Sciatic nerve (tissue), 2 donors: ENCODE results near the gene LAMC3. TPM values are rescaled to one million over a fixed set of nuclear protein-coding genes. Genes with fewer than 3 reads are reported as not detected.
A peak's percentile ranks its signal among the peaks of the same experiment; 100 is the strongest.

ENCODE experiments used
- ATAC-seq: fragments of 200-7000 bp; cut with Tn5 transposase; one replicate; pipeline ENCODE4 v1.9.1; 2020; ENCODE audit warnings: mild to moderate bottlenecking, moderate library complexity
- DNase-seq: peaks from one replicate; pipeline ENCODE4 v3.0.0-alpha.2; 2020; ENCODE audit warnings: low spot score
- intact Hi-C: fragments of 100-400 bp; cut with DNase I; formaldehyde crosslinking; loops from one replicate; pipeline ENCODE4 v1.14.2; 2022
- total RNA-seq: library from RNA; stranded (reverse); fragmentation: NEBNext Ultra II Directional; extraction: Animal tissue kit (Norgen Biotek cat#: 25700); gene quantifications from one replicate; pipeline ENCODE4 v1.2.1, GENCODE V29; 2021
- donor health status: DM: no; HTN: no; CAD: no.
- donor health status: DM: no; HTN: no; CAD: no.

The LAMC3 gene
- total RNA-seq, 1 donor from 2014 or later: 0.36 TPM

DNA sequence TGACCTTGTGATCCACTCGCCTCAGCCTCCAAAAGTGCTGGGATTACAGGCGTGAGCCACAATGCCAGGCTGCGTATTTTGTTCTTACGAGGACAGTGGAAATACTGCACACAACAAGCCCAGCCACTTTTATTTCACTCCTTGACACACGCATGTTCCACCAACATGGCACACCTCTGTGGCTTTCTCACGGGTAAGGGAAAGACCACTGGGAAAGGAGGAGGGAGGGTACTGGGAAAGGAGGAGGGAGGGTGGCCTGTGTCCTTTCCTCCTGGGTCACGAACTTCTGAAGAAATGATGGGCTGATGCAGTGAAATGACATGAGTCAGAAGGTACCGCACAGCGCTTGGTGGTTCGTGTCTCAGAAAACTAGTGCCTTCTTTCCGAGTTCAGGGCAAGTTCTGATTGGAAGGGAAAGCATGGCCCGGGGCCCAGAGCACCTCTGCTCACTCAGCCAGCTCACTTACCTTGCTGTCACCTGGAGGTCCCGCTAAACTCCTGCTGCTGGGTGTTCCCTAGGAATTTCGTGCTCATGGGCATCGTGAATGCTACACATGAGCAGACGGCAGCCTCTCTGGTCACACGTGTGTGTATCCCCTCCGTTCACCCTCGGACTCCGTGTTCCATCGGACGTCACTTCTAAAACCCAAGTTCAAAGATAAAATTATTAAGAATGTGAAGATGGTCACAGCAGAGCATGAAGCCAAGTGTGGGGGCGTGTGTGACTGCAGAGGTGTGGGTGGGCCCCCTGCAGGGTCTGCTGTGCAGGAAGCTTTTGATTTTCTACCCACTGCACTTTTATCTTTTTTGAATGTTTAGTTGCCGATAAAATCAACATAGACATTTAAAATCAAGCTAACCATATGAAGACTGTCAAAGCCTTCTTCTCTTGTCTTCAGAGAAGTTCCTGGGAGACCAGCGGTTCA lies 42.9 kb downstream of the LAMC3 start:
- DNase-seq (no peak), ATAC-seq (no peak)
- intact Hi-C loops: no loop called here

DNA sequence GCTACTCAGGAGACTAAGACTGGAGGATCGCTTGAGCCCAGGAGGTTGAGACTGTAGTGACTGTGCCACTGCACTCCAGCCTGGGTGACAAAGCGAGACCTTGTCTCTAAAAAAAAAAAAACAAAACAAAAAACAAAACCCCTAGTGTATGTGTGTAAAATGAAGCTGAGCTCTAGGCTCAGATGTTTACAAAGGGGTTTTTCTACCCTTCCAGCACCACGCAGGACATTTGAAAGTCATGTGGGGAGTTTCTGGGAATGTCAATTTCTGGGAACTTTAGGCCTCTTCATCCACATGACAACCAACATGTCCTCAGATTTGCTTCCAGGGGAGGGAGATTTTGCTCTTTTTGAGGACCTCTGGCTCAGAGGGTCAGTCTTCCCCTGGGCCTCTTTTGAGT lies 44.9 kb downstream of the LAMC3 start:
- intact Hi-C loops: no loop called here
- DNase-seq: no peak
- ATAC-seq: peak; percentile 33

DNA sequence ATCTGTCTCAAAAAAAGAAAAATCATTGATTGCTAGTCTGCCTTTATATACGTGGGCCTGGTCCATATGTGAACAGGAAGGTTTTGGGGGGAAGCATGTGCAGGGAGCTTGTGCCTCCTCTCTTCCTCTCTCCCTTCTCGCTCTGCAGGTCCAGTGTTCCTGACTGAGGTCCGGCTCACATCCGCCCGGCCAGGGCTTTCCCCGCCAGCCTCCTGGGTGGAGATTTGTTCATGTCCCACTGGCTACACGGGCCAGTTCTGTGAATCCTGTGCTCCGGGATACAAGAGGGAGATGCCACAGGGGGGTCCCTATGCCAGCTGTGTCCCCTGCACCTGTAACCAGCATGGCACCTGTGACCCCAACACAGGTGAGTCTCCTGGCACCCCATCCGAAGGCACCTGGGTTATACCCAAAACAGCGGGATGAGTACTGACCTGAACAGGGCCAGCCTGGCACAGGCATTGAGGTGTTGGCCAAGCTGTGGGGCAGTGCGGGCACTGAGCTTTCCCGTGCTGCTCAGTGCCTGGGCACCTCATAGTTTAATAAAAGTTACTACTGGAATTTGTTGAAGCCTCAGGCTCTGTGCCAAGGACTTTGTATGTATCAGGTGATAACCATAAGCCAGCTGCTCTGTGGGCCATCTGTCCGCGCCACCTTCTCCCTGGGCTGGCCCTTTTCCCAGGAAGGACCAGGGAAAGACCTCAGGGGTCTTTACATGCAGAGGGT lies 48.0 kb downstream of the LAMC3 start:
- ATAC-seq: no peak
- intact Hi-C loops: no loop called here

DNA sequence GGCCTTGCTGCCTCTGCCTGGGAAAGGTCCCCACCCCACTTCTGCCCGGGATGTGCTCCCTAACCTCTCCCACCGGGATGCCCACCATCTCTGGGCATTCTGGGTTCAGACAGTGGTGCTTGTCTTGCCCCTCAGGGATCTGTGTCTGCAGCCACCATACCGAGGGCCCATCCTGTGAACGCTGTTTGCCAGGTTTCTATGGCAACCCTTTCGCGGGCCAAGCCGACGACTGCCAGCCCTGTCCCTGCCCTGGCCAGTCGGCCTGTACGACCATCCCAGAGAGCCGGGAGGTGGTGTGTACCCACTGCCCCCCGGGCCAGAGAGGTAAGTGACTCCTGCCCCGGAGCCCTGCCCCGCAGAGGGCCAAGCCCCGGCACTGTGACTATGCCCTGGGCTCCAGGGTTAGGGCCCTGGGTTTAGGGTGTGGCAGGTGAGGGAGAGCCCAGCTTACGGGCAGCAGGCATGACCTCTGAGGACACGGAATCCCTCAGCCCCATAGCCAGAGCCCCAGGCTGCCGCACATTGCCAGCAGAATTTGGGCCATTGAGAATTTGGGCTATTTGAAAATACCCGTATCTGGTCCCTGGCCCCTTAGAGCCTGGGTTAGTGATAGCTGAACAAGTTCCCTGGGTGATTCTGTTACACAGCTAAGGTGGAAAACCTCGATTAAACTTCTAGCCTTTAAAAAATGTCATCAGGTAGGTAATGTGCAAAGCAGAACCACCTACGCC lies 52.1 kb downstream of the LAMC3 start:
- intact Hi-C loops: no loop called here
- DNase-seq (no peak), ATAC-seq (no peak)

More for the DNA sequence above, 48.0 kb downstream of the LAMC3 start:
- DNase-seq: no peak

DNA sequence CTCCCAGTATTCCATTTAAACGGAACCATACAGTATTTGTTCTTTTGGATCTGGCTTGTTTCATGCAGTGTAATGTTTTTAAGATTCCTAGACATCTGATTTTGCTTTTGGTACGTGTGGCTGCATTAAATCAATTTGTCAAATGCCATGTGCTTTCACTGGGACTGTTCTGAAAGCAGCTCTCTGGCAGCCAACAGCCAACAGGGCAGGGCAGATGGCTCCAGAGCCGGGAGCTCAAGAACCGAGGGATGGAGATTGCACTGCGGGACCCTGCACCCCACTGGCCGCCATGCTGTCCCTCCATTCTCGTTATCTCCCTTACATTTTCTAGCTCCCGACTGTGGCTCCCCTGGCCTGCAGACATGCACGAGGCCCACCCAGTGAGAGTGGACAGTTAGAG lies 54.0 kb downstream of the LAMC3 start:
- no peak for DNase-seq
- ATAC-seq: no peak
- intact Hi-C loops: no loop called here

DNA sequence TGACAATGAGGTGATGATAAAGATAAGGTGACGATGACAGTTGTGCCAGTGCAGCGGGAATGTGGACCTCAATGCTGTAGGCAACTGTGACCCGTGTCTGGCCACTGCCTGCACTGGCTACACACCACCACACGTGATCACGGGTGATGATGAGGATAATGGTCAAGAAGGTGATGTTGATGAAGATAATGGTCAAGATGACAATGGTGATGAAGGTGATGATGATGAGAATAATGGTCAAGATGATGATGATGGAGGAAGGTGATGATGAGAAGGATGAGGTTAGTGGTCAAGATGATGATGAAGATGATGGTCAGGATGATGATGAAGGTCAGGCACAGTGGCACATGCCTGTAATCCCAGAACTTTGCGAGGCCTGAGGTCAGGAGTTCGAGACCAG lies 56.6 kb downstream of the LAMC3 start:
- no peak for DNase-seq
- ATAC-seq: no peak
- intact Hi-C loops: no loop called here

DNA sequence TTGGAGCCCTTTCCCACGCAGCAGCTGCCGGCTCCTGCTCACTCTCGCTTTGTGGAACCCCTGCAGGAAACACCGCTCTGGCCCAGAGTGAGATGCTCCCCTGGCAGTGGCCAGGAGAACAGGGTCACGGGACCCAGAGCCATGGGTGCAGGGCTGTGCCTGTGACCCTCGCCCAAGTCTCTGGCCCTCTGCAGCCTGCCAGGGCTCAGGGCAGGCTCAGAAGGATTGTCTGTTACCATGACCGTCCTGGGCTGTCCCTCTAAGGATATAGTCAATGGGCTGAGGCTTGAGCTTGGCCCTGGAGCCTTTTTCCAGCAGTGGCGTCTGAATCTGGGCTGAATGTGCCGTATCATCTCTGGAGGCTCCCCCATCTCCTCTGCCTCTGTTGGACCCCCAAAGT lies 58.7 kb downstream of the LAMC3 start:
- intact Hi-C loops: no loop called here
- DNase-seq: no peak
- no peak for ATAC-seq

DNA sequence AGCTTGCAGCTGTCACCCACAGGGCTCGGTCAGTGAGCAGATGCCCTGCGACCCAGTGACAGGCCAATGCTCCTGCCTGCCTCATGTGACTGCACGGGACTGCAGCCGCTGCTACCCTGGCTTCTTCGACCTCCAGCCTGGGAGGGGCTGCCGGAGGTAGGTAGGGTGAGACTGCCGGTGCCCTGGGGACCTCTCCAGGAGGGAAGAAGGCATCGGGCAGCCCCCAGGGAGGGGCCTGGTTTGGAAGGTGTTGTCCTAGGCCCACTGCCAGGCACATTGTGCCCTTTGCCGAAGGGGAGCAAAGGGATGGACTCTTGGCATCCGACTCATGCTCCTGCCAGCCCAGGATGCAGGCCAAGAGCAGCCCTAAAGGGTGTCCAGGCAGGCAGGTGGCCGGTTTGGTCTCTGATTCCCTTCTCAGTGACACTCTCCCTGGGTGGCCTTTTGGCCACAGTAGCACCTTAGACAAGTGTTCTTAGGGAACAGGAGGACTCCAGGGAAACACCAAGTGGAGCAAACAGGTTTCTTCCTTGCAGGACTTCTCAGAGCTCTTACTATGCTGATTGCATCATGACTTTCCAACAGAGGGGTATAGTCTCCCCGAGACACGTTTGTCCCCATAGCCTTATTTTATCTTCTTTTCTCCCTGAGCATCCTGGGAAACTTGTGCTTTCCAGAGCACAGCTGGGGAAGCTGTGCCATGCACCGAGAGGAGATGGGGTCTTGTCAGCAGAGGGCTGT lies 59.3 kb downstream of the LAMC3 start:
- DNase-seq (no peak), ATAC-seq (no peak)
- intact Hi-C loops: no loop called here

DNA sequence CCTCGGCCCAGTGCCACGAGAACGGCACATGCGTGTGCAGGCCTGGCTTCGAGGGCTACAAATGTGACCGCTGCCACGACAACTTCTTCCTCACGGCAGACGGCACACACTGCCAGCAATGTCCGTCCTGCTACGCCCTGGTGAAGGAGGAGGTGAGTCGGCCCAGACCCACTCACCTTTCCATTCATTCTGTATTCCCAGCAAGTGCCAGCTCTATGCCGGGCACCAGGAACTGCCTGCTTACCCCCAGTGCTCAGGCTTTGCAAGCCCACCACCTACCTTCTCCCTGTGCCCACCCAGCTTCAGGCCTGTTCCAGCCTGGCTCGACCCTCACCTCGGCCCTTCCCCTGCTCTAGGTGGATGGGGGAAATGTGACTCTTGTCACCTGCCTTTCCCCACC lies 60.7 kb downstream of the LAMC3 start:
- ATAC-seq: no peak
- intact Hi-C loops: no loop called here
- no peak for DNase-seq

DNA sequence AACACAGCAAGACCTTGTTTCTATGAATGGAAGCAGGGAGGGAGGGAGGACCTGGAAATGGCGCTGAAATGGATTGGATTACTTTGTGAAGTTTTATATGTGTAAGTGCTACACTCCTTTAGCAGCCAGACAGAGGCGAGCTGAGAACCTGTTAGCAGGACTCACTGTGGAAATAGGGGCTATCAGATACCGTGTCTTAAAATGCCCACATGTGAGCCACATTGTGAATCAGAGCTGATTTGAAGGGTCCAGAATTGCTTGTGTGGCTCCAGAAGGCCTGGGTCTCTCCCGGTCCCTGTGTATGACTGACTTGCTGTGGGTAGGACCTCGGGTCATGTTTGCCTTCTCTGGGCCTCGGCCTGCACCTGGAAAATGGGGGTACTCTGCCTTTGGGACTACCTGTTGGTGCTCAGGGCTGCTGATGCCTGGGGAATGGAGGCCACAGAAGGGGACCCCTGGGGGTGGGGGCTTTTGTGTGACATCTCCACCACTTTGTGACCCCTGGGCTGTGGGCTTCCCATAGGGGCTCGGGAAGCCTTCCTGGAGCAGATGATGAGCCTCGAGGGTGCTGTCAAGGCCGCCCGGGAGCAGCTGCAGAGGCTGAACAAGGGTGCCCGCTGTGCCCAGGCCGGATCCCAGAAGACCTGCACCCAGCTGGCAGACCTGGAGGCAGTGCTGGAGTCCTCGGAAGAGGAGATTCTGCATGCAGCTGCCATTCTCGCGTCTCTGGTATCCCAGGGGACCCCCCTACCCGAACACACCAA lies 63.3 kb downstream of the LAMC3 start:
- no peak for ATAC-seq
- intact Hi-C loops: no loop called here
- DNase-seq: no peak

DNA sequence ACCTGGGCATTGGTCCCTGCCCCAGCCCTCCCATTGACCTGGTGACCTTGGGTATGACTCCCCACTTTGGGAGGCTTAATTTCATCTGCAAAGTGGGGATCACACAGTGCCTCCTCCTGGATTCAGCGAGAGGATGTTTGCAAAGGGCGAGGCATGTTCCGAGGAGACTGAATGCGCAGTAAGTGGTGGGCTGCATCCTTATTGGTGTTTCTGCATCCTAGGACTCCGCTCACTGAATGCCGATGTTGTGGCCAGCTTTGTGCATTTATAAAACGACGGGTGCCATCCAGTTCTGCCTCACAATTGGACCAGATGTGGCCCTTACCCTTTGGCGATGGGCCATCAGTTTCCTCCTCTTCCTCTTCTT lies 63.9 kb downstream of the LAMC3 start:
- no peak for DNase-seq
- no peak for ATAC-seq
- intact Hi-C loops: no loop called here

DNA sequence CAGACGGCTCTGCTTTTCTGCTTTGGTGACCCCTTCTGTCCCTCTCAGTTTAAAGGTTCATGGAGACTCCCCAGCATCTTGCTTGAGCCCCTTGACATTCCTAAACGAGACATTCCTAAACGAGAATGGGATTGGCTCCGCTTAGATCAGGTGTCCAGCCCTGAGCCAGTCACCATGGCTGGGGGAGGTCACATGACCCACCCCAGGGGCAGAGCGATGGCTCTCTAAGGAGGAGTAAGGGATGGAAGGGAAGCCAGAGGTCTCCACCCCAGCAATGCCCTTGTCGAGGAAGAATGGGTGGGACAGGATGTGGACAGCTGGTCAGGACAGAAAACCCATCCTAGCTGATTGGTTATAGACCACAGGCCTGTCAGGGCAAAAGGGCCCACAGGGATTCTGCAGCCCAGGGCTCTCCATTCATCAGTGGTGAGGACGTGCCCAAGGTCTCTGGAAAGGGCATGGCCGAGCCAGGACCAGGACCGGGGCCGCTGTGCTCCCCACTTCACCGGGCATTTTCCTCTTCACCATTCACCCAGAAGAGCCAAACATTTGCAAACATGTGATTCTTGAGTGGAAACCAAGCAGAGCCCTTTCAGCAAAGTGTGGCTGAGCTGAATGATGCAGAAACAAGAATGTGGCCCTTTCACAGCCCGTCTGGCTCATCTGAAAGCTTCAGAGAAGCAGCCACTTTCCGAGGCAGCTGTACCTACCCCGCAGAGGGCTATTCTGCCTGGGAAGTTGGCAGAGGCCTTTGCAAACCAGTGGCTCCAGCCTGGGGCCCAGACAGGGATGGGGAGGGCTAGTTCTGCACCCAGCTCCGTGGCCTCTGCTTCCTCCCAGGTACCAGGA lies 67.6 kb downstream of the LAMC3 start:
- DNase-seq (no peak), ATAC-seq (no peak)

DNA sequence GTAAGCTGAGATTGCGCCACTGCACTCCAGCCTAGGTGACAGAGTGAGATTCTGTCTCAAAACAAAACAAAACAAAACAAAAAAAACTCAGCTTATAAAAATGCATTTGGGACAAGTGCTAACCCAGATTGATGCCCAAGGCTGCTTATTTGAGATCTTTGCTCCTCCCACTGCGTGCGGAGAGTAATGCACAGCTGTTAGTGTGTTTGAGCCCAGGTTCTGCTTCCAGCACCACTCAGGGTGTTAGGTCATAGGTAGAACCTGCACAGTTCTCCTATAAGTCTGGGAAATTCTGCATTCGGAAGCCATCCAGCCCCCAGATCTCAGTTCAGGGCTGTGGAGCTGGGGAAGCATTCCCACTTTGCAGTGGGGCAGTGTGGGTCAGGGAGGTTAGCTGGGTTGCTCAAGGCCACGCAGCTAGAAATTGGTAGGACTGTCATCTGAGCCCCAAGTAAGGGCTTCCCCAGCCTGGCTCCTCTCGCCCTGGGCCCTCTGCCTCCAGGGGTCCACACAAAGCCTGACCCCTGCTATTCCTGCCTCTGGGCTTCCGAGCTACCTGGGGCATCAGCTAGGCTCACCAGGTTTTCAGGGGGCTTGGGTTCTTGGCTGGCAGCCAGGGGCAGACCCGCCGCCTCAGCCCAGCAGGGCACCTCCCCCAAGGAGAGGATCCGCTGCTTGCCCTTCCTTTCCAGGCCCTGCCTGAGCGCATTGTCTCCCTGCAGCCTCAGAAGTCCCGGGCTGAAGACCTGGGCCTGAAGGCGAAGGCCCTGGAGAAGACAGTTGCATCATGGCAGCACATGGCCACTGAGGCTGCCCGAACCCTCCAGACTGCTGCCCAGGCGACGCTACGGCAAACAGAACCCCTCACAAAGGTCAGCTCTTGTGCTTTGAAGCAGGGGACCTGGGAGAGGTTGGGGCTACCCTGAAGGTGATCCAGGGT lies 69.7 kb downstream of the LAMC3 start:
- no peak for DNase-seq
- intact Hi-C loops: no loop called here
- no peak for ATAC-seq

More for the DNA sequence above, 67.6 kb downstream of the LAMC3 start:
- intact Hi-C loops: no loop called here

DNA sequence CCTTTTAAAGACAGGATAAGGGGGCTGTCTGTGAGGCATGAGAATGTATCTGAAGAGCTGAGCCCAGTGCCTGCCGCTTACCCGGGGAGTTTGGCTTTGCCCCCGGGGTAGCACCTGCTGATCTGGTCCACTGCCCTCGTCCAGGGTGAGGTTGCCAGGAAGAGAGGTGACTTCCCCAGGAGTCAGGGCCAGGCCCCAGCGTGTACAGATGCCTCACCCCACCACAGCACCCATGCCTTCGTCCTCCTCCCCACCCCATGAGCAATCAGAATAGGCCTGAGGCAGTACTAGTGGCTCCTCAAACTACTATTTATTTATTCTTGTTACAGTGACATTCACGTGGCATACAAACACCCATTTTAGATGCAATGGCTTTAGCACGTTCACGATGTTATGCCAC lies 71.6 kb downstream of the LAMC3 start:
- ATAC-seq (no peak), DNase-seq (no peak)
- intact Hi-C loops: no loop called here

DNA sequence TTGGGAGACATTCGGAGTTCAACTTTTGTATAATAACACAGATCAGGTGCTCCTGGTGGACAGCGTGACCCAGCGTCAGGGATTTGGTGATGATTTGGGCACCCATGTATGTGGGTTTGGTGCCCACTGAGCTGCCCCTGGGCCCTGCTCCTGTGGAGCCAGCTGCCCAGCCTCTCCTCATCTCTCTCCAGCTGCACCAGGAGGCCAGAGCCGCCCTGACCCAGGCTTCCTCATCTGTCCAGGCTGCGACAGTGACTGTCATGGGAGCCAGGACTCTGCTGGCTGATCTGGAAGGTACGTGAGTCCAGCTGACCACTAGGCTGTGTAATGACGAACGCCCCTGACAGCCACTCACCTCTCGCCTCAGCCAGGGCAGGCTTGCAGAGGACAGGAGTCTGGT lies 72.9 kb downstream of the LAMC3 start:
- intact Hi-C loops: no loop called here
- ATAC-seq (no peak), DNase-seq (no peak)

DNA sequence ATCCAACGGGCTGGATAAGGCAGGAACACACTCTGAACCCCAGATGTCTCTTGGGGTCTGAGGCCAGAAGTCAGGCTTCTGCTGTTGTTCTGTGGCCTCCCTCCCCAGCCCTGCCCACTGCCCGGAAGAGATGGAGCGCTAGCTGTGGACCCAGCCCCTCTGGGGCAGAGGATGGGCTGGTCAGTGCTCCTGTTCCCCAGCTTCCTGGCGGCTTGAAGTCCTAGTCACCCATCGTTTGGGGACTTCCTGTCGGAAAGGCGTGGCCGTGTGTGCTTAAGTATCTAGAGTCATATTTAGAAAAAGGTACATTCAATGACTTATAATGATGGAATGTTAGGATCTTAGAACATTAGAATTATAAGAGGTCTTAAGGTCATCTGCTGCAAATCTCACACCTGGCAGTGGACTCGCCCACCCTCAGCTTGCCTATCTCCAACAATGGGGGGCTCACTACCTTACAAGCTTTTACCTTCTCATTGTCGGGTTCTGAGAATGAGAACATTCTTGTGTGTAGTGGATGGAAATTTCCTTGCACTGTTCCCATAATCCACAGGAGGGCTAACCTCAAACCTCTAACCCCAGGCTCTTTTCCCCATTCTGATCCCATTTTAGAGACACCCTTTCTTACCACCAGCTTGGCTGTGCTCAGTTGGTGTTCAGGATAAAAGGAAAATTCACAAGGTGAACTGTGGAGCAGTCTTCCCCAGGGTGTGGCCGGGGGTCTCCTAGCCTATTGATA lies 74.0 kb downstream of the LAMC3 start:
- no peak for DNase-seq
- ATAC-seq: no peak
- intact Hi-C loops: no loop called here
